ENCODE measurements around the gene HLA-DPA1. TPM values are rescaled to one million over a fixed set of nuclear protein-coding genes. Genes with fewer than 3 reads are reported as not detected.

The HLA-DPA1 gene
- total RNA-seq, 4 donors from 2014 or later = 2.2 to 77.8 (median 28.7) TPM

DNA sequence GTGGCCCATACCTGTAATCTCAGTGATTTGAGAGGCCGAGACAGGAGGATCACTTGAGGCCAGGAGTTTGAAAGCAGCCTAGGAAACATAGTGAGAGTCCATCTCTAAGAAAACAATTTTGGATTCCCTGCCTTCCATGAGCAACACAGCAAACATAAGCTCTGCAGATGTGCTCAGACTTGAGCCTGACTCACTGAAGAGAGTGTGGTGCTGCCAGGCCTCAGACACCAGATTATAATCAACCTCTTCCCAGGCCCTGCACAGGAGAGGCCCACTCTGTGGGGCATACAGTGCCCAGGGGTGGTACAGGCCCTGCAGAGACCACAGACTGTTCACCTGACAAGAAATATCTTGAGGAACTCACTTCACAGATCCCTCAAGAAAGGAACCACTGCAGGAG, 22.2 kb upstream of the HLA-DPA1 start:
- in situ Hi-C loops (cut with MboI; ENCODE audit: low pct_ligation_motif_present in 1 of 4, low pct_unique_long_range_greater_than_20kb in 1 of 4, low sequenced_read_pairs in 3 of 4) (no loop called here), intact Hi-C loops (cut with DNase I; ENCODE audit: low total_unique reads) (no loop called here)
- 91% methylated on average over 1 of the region's 1 CpG; no CpG with 5 or more reads in 1 of the 2 donors for WGBS, 2 donors (ENCODE audit: low coverage in 1 of 2)
- DNase-seq = no peak
- H3K36me3 ChIP-seq = no peaks in the 10 kb centered on the region
- H3K27ac ChIP-seq = no peak overlapping the region
- no peak overlapping the region for H3K4me3 ChIP-seq
- H3K4me1 ChIP-seq = no peaks in the 10 kb centered on the region
- TF ChIP-seq, protein P1, sequence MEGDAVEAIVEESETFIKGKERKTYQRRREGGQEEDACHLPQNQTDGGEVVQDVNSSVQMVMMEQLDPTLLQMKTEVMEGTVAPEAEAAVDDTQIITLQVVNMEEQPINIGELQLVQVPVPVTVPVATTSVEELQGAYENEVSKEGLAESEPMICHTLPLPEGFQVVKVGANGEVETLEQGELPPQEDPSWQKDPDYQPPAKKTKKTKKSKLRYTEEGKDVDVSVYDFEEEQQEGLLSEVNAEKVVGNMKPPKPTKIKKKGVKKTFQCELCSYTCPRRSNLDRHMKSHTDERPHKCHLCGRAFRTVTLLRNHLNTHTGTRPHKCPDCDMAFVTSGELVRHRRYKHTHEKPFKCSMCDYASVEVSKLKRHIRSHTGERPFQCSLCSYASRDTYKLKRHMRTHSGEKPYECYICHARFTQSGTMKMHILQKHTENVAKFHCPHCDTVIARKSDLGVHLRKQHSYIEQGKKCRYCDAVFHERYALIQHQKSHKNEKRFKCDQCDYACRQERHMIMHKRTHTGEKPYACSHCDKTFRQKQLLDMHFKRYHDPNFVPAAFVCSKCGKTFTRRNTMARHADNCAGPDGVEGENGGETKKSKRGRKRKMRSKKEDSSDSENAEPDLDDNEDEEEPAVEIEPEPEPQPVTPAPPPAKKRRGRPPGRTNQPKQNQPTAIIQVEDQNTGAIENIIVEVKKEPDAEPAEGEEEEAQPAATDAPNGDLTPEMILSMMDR (IDR thresholded peaks at IDR 0.05) = no peak
- TF ChIP-seq POLR2A (IDR thresholded peaks at IDR 0.05) (no peak), POLR2AphosphoS5 (IDR thresholded peaks at IDR 0.05) (no peak), EP300 (IDR thresholded peaks at IDR 0.05; ENCODE audit: low read depth) (no peak)
- peaks cover 3 to 8% of the 10 kb centered on the region in 2 donors for H3K9me3 ChIP-seq
- H3K27me3 ChIP-seq = no peaks in the 10 kb centered on the region

DNA sequence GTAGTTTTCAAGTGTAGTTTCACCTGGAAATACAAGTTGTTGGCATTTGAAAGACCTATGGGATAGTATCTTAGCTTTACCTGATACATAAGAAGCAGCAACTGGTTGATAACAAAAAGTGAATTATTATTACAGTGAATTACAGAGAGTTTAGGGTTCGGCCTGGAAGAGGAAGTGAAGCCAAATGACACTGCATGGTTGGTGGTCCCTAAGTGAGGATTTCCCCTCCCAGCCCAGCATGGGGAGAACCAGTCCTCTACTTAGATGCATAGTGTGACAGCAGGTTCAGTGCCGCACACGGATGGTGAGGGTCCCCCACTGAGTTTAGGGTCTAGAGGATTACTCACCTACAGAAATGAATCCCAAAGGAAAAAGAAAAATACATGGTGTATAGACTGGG, 20.4 kb upstream of the HLA-DPA1 start:
- WGBS, 2 donors (ENCODE audit: low coverage in 1 of 2) = 80 to 92% methylated on average over 3 of the region's 3 CpGs
- no peak for TF ChIP-seq POLR2AphosphoS5 (IDR thresholded peaks at IDR 0.05)
- TF ChIP-seq POLR2A (IDR thresholded peaks at IDR 0.05) = no peak
- TF ChIP-seq EP300 (IDR thresholded peaks at IDR 0.05; ENCODE audit: low read depth) = no peak
- TF ChIP-seq, protein P1 (IDR thresholded peaks at IDR 0.05) = no peak

DNA sequence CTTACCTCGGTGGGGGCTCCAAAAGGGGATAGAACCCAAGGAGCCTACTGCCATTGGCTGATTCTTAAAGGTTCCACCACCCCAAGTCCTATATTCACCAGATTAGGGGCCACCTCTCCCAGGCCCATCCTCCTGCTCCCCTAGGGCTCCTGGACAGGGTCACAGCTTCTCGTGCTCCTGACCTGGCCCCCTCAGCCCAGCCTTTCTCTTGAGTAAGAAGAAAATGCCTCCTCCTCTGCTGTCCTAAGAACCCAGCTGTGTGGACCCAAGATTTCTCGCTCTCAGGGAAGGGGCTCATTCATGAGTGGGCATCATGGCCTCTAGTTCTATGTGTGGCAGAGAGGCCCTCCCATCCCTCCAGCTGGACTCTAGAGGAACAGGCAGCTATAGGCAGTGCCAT, 18.9 kb upstream of the HLA-DPA1 start:
- Histone ChIP-seq H3K4me3 (no peak overlapping the region), H3K36me3 (no peaks in the 10 kb centered on the region), H3K4me1 (no peaks in the 10 kb centered on the region), H3K27me3 (no peaks in the 10 kb centered on the region), H3K27ac (no peak overlapping the region), H3K9me3 (no peaks in the 10 kb centered on the region)
- TF ChIP-seq, protein P1 (IDR thresholded peaks at IDR 0.05) = no peak
- TF ChIP-seq POLR2A (IDR thresholded peaks at IDR 0.05) (no peak), EP300 (IDR thresholded peaks at IDR 0.05; ENCODE audit: low read depth) (no peak), POLR2AphosphoS5 (IDR thresholded peaks at IDR 0.05) (no peak)
- intact Hi-C loops (cut with DNase I; ENCODE audit: low total_unique reads) (no loop called here), in situ Hi-C loops (cut with MboI; ENCODE audit: low pct_ligation_motif_present in 1 of 4, low pct_unique_long_range_greater_than_20kb in 1 of 4, low sequenced_read_pairs in 3 of 4) (no loop called here)
- no peak for DNase-seq
- WGBS, 2 donors (ENCODE audit: low coverage in 1 of 2) = 96% methylated on average over 3 of the region's 3 CpGs; no CpG with 5 or more reads in 1 of the 2 donors

More for the DNA sequence above, 20.4 kb upstream of the HLA-DPA1 start:
- H3K4me1 ChIP-seq = no peaks in the 10 kb centered on the region
- no peak overlapping the region for H3K4me3 ChIP-seq
- no peaks in the 10 kb centered on the region for H3K36me3 ChIP-seq
- no peaks in the 10 kb centered on the region for H3K9me3 ChIP-seq
- DNase-seq = no peak
- no peak overlapping the region for H3K27ac ChIP-seq
- in situ Hi-C loops (cut with MboI; ENCODE audit: low pct_ligation_motif_present in 1 of 4, low pct_unique_long_range_greater_than_20kb in 1 of 4, low sequenced_read_pairs in 3 of 4) = no loop called here
- intact Hi-C loops (cut with DNase I; ENCODE audit: low total_unique reads) = no loop called here
- H3K27me3 ChIP-seq = no peaks in the 10 kb centered on the region

DNA sequence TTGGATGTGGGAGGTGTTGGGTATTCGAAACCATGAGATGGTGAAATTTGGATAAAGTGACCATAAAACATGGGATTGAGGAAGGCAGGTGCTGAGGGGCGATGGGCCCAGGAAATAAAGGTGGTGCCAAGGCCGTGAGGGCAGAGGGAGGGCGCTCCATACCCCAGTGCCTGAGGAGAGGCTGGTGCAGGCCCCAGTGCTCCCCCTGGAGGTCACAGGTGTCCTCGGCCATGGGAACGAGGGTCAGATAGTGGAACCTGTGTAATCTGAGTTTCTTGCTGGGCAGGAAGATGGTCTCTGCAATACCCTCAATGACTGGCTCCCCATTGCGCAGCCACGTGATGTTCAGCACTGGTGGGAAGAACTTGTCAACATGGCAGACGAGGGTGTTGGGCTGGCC, 18.5 kb upstream of the HLA-DPA1 start:
- DNase-seq = peak; percentile 51
- no peaks in the 10 kb centered on the region for H3K36me3 ChIP-seq
- no peak overlapping the region for H3K27ac ChIP-seq
- in situ Hi-C loops (cut with MboI; ENCODE audit: low pct_ligation_motif_present in 1 of 4, low pct_unique_long_range_greater_than_20kb in 1 of 4, low sequenced_read_pairs in 3 of 4) = no loop called here
- no peaks in the 10 kb centered on the region for H3K4me1 ChIP-seq
- no peaks in the 10 kb centered on the region for H3K9me3 ChIP-seq
- 34 to 60% methylated on average over 1 to 9 of the region's 9 CpGs for WGBS, 2 donors (ENCODE audit: low coverage in 1 of 2)
- TF ChIP-seq EP300 (IDR thresholded peaks at IDR 0.05; ENCODE audit: low read depth) (no peak), POLR2AphosphoS5 (IDR thresholded peaks at IDR 0.05) (no peak), POLR2A (IDR thresholded peaks at IDR 0.05) (no peak)
- TF ChIP-seq, protein P1 (IDR thresholded peaks at IDR 0.05) = peak; percentile 37 to 57 (median 50)
- no peaks in the 10 kb centered on the region for H3K27me3 ChIP-seq
- intact Hi-C loops (cut with DNase I; ENCODE audit: low total_unique reads) = no loop called here
- H3K4me3 ChIP-seq = no peak overlapping the region
